HG02678 (cell line): ENCODE measurements around the gene USP22.

Experiments used
- ATAC-seq: cut with Tn5 transposase; IDR thresholded peaks from one replicate; pipeline ENCODE4 v1.9.1; 2021; ENCODE audit warnings: mild to moderate bottlenecking, moderate library complexity; ENCODE audit not compliant: unreplicated experiment

USP22 gene

DNA sequence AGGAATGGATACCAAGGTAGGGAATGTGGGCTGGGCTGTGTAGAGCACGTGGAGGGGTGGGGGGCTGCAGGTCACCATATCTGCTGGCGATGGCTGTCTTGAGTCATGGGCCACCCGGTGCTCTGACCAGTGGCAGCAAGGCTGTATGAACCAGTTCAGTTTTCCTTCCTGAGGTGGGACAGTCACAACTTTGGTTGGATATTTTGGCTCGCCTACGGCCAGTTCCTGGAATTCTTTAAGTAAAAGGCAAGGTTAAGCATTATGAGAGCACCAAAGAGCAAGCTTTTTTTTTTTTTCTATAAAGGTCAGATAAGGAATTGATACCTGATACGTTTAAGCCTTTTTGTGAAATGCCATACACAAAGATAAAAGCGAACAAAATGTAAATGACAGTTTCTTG lies 81.9 kb downstream of the USP22 start:
- ATAC-seq: no peak

DNA sequence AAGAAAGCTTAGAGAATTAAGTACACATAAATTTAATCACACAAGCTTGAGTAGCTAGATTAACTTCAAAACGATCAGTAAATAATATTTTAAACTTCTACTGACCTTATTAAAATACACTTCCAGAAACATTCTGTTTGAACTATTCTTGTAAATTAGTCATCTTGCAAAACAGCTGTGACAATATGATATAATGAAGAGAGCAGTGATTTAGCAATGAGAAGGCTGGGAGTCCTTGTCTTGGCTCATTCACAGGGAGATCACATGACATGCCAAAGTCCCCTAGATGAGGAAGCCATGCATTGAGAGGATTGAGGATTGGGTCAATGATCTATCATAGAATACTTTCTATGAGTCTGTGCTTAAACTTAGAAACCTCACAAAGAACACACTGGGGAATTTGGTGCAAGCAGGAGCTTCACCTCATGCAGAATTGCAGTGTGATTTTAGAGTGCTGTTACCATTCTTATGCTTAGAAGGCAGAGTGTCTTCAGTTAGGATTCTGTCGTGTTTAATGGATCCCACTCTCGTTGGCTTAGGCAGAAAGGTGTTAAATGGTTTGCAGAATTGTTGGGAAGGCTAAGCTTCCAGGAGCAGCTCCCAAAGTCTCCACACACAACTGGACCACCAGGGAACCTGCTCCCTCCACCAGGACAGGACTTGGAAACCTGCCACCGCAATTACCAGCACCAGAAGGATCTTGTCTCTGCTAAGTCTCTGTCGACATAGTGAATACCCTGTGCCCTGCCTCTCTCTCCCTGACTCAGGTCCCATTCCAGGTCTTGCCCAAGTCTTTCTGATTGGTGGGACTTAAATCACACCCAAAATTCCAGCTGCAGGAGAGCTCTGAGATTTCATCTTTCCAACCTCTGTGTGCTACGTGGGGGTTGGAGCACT lies 87.1 kb downstream of the USP22 start:
- ATAC-seq: no peak

DNA sequence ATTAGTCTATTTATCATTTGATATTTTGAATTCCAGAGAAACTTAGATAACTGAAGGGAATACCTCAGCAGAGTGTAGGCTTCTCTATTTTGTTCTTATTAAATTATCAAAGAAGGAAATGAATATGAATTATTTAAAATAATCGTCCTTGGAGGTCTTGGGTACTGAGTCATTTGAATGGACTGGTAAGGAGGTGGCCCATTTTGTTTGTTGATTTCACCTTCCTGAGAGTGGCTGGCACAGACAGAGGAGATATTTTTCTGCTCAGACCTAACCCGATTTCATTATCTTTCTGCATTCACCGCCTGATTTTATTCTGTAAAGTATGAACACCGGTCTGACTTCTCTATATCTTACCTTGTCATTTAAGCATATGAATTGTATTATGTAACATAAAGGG lies 88.0 kb downstream of the USP22 start:
- no peak for ATAC-seq

DNA sequence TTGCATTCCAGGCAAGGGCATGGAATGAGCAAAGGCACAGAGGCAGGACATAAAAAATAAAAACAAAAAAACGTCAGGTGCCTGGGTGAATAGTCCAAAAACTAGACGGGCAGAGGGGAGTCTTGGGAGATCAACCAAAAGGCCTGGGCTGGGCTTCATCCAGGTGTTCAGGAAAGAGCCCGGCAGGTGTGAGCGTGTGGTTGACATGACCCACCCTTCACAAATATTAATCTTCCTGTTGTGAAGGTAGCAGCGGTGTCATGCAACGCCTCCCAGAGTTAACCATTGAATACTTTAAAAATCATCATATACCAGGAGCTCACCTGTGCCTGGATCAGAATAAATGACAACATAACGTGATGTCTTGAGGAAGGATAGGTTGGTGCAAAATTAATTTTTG lies 90.6 kb downstream of the USP22 start:
- ATAC-seq: no peak
